SU-DHL-6 (cell line): ENCODE measurements around the gene WNT3A.

Experiments
- H2AFZ ChIP-seq: fragments of 200-600 bp; sonication (generic); 2 replicates; pipeline ENCODE4 v1.6.1; 2014; ENCODE audit warnings: low read depth, mild to moderate bottlenecking, moderate library complexity, mixed read lengths, antibody characterized with exemption, low read length; ENCODE audit not compliant: severe bottlenecking
- H3F3A ChIP-seq: fragments of 200-600 bp; shearing (Covaris generic); 2 replicates; pipeline ENCODE4 v1.6.0; 2016; ENCODE audit warnings: antibody characterized with exemption, mild to moderate bottlenecking; ENCODE audit not compliant: insufficient read depth
- H3K27ac ChIP-seq: fragments of 200-600 bp; sonication (generic); 2 replicates; pipeline ENCODE4 v1.5.1; 2016; ENCODE audit warnings: low read depth, mild to moderate bottlenecking, low read length, moderate library complexity, mixed read lengths
- H3K27me3 ChIP-seq: fragments of 200-600 bp; sonication (generic), shearing (Covaris generic); 2 replicates; pipeline ENCODE4 v1.6.0; 2014; ENCODE audit warnings: mild to moderate bottlenecking, low read length
- H3K36me3 ChIP-seq: fragments of 200-600 bp; sonication (generic); 2 replicates; pipeline ENCODE4 v1.6.1; 2014; ENCODE audit warnings: mild to moderate bottlenecking, low read length, mixed read lengths
- H3K4me2 ChIP-seq: fragments of 300-600, 200-600 bp; shearing (Covaris generic), sonication (generic); 2 replicates; pipeline ENCODE4 v1.6.0; 2014; ENCODE audit warnings: low read length, low read depth, mild to moderate bottlenecking; ENCODE audit not compliant: poor library complexity, severe bottlenecking
- H3K4me3 ChIP-seq: fragments of 200-600 bp; sonication (generic); 2 replicates; pipeline ENCODE4 v1.5.1; 2014; ENCODE audit warnings: antibody characterized with exemption, low read length, mild to moderate bottlenecking, mixed read lengths; ENCODE audit not compliant: insufficient read depth, poor library complexity, severe bottlenecking
- H3K79me2 ChIP-seq: fragments of 200-600 bp; sonication (generic); 2 replicates; pipeline ENCODE4 v1.6.1; 2014; ENCODE audit warnings: mild to moderate bottlenecking, low read length, moderate library complexity; ENCODE audit not compliant: insufficient read depth
- H3K9ac ChIP-seq: fragments of 200-600 bp; sonication (generic); 2 replicates; pipeline ENCODE4 v1.7.0; 2014; ENCODE audit warnings: mild to moderate bottlenecking, low read length
- H3K9me2 ChIP-seq: fragments of 200-600 bp; sonication (generic); replicated peaks from 2 replicates; pipeline ENCODE4 v1.6.1; 2014; ENCODE audit warnings: low read length; ENCODE audit not compliant: insufficient read depth
- H3K9me3 ChIP-seq: fragments of 200-600 bp; sonication (generic); 2 replicates; pipeline ENCODE4 v1.6.1; 2014; ENCODE audit warnings: low read length, mixed read lengths; ENCODE audit not compliant: insufficient read depth
- H4K20me1 ChIP-seq: fragments of 200-600 bp; sonication (generic); 2 replicates; pipeline ENCODE4 v1.6.1; 2014; ENCODE audit warnings: low read depth, mild to moderate bottlenecking, antibody characterized with exemption, low read length, moderate library complexity, mixed read lengths
- CTCF ChIP-seq: fragments of 200-600 bp; sonication (generic); IDR thresholded peaks from one replicate; pipeline ENCODE4 v1.5.1; 2017; ENCODE audit warnings: antibody characterized with exemption, mild to moderate bottlenecking, low read length, moderate library complexity; ENCODE audit not compliant: insufficient read depth, poor library complexity, severe bottlenecking
- EZH2phosphoT487 ChIP-seq: fragments of 200-600 bp; sonication (generic), shearing (Covaris generic); conservative IDR thresholded peaks from 2 replicates; pipeline ENCODE4 v1.6.1; 2018; ENCODE audit warnings: mild to moderate bottlenecking, antibody characterized with exemption, low read length, moderate library complexity, mixed read lengths

Gene WNT3A

GRCh38 chr1:228084325-228084724 is 77.5 kb downstream of the WNT3A start:
- Histone ChIP-seq H3K36me3 (no peaks in the 10 kb centered on the region), H3K9ac (peak overlapping the region; percentile 98), H3F3A (no peaks in the 10 kb centered on the region), H3K9me2 (no peaks in the 10 kb centered on the region), H2AFZ (no peak overlapping the region), H3K79me2 (peaks cover 90% of the 10 kb centered on the region), H3K27ac (no peak overlapping the region), H3K4me2 (peak overlapping the region; percentile 77), H3K4me3 (peak overlapping the region; percentile 86), H3K27me3 (no peaks in the 10 kb centered on the region), H3K9me3 (no peaks in the 10 kb centered on the region), H4K20me1 (peaks cover 32% of the 10 kb centered on the region)
- TF ChIP-seq EZH2phosphoT487 (no peak), CTCF (no peak)

GRCh38 chr1:228084797-228085196 is 78.0 kb downstream of the WNT3A start:
- no peaks in the 10 kb centered on the region for H3K36me3 ChIP-seq
- H3K9me2 ChIP-seq = no peaks in the 10 kb centered on the region
- peak overlapping the region; percentile 98 for H3K9ac ChIP-seq
- H3K27ac ChIP-seq = no peak overlapping the region
- H3K4me3 ChIP-seq = peak overlapping the region; percentile 86
- H3K27me3 ChIP-seq = no peaks in the 10 kb centered on the region
- peak overlapping the region; percentile 77 for H3K4me2 ChIP-seq
- H3K9me3 ChIP-seq = no peaks in the 10 kb centered on the region
- H4K20me1 ChIP-seq = peaks cover 32% of the 10 kb centered on the region
- H3F3A ChIP-seq = no peaks in the 10 kb centered on the region
- H3K79me2 ChIP-seq = peaks cover 94% of the 10 kb centered on the region
- TF ChIP-seq CTCF (no peak), EZH2phosphoT487 (no peak)
- no peak overlapping the region for H2AFZ ChIP-seq

- no peak overlapping the region for H2AFZ ChIP-seq
- H3K36me3 ChIP-seq = no peaks in the 10 kb centered on the region
- H3K9me2 ChIP-seq = no peaks in the 10 kb centered on the region
- no peaks in the 10 kb centered on the region for H3F3A ChIP-seq
- H3K9ac ChIP-seq = peak overlapping the region; percentile 98
- TF ChIP-seq CTCF = no peak
- TF ChIP-seq EZH2phosphoT487 = no peak
- no peaks in the 10 kb centered on the region for H3K27me3 ChIP-seq
- peaks cover 36% of the 10 kb centered on the region for H4K20me1 ChIP-seq
- H3K4me2 ChIP-seq = peak overlapping the region; percentile 77
- peaks cover 97% of the 10 kb centered on the region for H3K79me2 ChIP-seq
- H3K27ac ChIP-seq = no peak overlapping the region
- no peak overlapping the region for H3K4me3 ChIP-seq
- H3K9me3 ChIP-seq = no peaks in the 10 kb centered on the region
Measured at GRCh38 chr1:228085287-228085951, 78.6 kb downstream of the WNT3A start.
